Activated CD4-positive, alpha-beta T cell treated with anti-CD3 and anti-CD28 coated beads, Interleukin-2, amount 50 U/mL, for 48 hours (primary cell): ENCODE measurements around the gene EPHA2.

ENCODE experiments used
- DNase-seq, 2 experiments: peaks; one replicate each; pipeline ENCODE4 v3.0.0-alpha.2; 2020

The EPHA2 gene

DNA sequence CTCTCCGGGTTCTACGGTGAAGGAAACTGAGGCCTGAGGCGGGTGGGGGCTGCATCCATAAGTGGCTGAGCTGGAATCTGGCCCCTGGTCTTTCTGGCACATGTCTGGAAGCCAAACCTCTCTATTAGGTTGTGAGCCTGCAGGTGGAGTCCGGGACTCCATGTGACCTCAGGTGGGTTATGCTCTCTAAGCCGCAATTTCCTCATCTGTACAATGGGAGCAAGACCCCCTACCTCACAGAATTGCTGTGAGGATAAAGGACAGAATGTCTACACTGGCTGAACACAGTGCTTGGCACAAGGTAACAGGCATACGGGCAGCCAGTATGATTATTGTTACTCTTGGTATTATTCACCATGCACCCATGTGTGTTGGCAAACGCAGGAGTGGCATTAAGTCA lies 6.7 kb downstream of the EPHA2 start:
- DNase-seq = no peak

GRCh38 chr1:16148329-16149092 lies 7.4 kb downstream of the EPHA2 start:
- DNase-seq = no peak

DNA sequence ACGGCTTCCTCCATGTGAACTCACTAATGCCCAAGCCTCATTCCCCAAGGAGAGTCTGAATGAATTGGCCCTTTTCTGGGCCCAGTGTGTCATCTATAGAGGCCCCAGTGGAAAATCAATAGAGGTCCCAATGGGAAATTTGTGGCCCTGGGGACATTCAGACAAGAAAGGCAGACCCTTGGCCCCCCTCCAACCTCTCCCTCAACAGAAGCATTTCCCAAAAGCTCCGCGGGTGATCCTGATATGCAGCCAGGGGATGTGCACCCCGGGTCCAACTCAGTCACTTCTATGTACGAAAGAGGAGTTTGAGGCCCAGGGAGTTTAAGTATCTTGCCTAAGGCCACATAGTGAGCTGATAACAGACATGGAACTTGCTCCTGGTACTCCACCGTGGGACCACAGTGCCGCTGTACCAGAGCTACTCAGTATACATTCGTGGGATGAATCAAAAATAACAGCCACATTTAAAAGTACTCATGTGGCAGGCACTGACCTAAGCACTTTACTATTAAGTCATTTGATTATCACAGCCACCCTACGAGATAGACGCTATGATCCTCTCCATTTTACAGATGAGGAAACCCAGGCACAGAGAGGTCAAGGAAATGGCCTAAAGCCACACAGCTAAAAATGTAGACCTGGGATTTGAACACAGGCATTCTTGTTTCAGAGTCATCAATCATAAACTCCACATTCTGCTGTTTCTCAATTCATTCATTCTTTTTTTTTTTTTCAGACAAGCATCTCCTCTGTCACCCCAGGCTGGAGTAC lies 8.5 kb downstream of the EPHA2 start:
- no peak for DNase-seq

- DNase-seq = no peak
These were observed 9.4 kb downstream of the EPHA2 start for GRCh38 chr1:16146279-16147155.

GRCh38 chr1:16145662-16146278 lies 10.1 kb downstream of the EPHA2 start:
- no peak for DNase-seq

DNA sequence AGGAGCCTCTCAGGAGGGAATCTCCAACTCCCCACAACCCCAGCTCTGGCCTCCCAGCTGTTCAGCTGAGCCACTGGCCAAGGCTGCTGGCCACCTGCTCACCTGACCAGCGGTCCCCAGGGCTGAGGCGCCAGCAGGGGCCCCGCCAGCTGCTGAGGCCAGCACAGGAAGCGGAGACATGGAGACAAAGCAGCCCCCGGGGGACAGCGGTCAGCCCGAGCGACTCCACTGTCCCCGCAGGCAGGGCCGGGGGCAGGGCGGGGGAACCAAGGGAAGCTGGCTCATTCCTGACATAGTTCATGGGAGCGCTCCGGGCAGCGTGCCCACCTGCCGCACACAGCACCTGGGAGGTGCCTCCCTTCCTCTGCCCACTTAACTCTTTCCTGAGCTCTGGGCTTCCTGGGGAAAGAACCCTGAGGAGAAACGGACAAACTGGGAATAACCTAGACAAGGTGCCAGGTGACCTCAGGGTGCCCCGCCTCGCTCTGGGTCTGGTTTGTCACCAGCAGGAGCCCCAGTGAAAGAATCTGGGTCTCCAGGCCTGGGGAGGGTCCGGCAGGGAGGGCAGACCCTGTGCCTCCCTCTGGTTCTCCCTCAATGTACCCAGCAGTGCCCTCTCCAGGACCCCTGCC lies 10.7 kb downstream of the EPHA2 start:
- no peak for DNase-seq

GRCh38 chr1:16144325-16145029 lies 11.4 kb downstream of the EPHA2 start:
- DNase-seq = no peak

GRCh38 chr1:16143566-16144324 lies 12.1 kb downstream of the EPHA2 start:
- DNase-seq = no peak

GRCh38 chr1:16143005-16143565 lies 12.8 kb downstream of the EPHA2 start:
- no peak for DNase-seq

DNA sequence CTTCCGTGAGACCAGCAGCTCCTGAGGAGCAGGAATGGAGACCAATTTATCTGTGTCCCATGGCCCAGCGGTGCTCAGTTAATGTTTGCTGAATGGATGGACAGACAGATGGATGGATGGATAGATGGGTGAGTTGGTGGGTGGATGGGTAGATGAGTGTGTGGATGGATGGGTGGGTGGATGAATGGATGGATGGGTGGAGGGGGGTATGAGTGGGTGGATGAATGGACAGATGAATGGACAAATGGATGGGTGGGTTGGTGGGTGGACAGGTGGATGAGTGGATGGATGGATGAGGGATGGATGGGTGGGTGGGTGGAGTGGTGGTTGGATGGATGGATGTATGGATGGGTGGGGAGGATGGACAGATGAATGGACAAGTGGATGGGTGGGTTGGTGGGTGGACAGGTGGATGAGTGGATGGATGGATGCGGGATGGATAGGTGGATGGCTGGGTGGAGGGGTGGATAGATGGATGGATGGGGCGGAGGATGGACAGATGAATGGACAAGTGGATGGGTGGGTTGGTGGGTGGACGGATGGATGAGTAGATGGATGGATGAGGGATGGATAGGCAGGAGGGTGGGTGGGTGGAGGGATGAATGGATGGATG lies 13.4 kb downstream of the EPHA2 start:
- DNase-seq = no peak

DNA sequence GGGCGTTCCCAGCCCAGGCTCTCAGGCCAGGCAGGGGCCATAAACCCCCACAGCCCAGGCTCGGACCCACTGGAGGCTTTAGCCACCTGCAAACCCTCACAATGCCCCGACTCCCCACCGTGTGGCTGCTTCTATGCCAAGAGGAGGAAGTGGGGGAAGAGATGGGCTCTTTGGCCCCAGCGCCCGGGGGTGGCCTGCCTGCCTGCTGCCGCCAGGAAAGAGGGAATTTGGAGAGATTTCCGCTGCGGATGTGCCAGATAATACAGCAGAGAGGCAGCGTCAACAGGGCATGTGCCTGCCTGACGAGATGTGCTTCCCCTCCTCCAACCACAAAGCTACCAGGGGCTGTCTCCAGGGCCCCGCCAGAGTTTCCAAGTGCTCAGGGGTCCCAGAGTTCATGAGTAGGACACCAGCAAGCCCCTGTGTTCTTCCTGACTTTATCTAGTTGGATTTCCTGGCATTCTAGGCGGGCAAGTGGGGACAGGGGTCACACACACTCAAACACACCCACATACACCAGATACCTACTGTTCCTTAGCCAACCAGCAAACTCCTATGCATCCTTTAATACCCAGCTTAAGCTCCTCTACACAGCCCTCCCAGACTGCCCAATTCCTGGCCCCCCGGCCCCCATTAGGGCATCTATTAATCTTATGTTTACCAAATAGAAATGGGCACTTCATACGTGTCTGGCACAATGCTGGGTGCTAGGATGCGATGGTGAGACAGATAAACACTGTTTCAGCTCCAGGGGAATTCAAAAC lies 14.1 kb downstream of the EPHA2 start:
- DNase-seq = no peak

DNA sequence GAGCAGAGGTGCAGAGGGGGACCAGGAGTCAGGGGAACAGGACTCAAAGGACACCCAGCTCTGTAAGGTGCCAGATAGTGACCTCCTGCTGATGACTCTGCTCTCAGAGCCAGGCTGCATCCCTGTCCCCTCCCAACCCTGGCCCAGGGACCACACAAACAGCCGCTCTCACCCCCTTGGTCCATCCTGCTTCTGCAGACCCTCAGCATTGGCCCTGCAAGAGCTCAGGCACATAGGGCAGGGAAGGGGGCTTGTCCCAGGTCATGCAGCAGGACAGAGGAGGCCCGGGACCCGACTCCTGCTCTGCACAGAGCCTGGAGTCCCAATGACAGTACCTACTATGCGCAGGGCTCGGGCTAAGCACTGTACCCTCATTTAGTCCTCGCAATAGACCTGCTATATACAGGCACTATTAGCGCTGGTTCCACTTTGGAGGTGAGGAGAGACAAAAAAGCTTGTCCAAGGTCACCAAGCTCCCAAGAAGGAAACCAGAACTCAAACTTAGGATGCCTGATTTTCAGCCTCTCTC lies 15.7 kb downstream of the EPHA2 start:
- no peak for DNase-seq

DNA sequence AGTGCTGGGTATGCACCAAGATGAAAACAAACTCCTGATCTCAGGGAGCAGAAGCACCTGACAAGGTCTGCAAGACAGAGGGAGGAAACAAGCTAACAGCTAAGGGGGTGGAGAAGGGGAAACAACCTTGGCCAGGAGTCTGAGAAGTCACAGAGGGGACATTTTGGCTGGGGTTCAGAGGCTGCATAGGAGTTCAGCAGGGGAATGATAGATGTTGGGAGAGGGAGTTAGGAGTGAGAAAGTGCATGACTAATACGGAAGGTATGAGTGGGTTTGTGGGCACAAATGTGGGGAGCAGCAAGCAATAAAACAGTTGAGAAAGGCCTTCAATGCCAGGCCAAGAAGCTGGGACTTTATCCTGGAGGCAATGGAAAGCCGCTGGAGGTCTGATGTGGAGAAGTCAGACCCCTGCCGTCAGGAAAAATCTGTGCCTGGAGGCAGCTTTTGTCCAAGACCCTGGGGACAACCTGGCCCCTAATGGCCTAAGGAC lies 16.4 kb downstream of the EPHA2 start:
- no peak for DNase-seq

GRCh38 chr1:16138772-16139221 lies 17.1 kb downstream of the EPHA2 start:
- DNase-seq = no peak

DNA sequence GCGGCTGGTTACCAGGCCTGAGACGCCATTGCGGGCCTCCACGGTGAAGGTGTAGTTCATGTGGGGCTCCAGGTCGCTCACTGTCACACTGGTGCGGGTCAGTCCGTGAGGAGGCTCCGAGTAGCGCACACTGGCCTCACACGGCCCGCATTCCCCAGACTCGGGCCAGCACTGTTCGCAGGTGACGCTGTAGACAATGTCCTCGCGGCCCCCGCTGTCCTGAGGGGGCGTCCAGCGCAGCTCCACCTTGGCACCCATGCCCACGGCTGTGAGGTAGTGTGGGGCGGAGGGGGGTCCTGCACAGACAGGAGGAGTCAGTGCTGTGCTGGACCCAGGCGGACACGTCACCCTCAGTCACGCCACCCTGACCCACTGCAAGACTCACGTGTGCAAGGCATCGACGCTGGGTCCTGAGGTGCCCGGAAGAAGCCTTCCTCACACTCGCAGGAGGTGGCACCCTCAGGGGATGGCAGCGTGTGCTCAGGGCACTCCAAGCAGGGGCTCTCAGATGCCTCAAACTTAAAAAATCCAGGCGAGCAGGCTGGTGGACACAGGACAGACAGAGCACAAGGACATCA lies 17.9 kb downstream of the EPHA2 start:
- DNase-seq = no peak

DNA sequence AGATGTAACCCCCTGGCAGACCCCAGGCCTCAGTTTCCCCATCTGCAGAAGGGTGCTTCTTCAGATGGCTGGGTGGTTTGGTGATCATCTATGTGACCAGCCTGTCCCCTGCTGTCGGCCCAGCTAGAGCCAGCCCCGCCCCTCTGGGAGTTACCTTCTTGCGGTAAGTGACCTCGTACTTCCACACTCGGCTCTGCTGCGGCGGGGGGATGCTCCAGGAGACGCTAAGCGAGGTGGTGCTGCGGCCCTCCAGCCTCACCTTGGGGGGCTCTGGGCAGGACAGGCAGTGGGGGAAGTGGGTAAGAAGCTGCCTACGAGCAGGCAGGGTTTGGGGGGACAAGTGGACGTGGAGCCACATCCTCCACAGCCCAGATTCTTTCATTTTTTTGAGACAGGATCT lies 20.4 kb downstream of the EPHA2 start:
- DNase-seq = no peak

GRCh38 chr1:16134906-16135305 lies 21.0 kb downstream of the EPHA2 start:
- no peak for DNase-seq

- no peak for DNase-seq
These were observed 21.6 kb downstream of the EPHA2 start for GRCh38 chr1:16134066-16134801.
